NCI-H1436 treated with DMSO at 0.1 percent for 48 hours (cell line): Measurements from ENCODE around the gene MECP2.

Experiments
- DNase-seq: peaks from one replicate; lab custom pipeline; 2025; lab: John Stamatoyannopoulos, UW

MECP2 gene

DNA sequence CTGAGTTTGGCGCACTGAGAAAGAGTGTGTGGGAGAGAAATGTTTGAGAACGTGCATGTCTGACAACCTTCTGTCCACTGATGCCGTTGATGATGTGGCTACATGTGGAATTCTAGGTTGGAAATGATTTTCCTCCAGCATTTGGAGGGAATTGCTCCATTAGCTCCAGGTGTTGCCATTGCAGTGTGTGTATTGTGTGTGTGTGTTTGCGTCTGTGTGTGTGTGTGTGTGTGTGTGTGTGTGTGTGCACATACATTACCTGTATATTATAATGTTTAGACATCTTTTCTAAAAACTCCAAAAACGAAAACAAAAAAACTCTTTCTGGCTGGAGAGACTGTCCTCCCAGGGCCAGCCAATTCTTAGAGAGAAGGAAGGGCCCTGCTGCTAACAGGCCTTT, 18.2 kb upstream of the MECP2 start:
- no peak for DNase-seq

DNA sequence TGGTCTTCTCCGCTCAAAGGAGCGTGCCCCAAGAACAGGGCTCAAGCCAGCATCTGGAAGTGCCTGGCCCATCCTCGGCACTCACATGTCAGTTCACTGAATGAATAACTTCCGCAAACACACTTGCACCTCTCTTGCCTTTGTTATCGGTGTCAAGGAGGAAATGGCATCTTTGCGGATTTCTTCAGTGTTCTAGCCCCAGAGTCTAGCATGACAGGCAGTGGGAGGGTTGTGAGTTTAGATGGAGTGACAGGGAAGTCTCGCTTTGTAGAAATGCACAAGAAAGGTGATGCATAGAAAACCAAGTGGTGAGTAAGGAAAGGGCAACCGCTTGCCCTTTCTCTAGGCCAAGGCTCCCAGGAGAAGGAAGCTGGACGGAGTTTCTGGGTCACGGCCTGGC, 17.6 kb upstream of the MECP2 start:
- DNase-seq = no peak

DNA sequence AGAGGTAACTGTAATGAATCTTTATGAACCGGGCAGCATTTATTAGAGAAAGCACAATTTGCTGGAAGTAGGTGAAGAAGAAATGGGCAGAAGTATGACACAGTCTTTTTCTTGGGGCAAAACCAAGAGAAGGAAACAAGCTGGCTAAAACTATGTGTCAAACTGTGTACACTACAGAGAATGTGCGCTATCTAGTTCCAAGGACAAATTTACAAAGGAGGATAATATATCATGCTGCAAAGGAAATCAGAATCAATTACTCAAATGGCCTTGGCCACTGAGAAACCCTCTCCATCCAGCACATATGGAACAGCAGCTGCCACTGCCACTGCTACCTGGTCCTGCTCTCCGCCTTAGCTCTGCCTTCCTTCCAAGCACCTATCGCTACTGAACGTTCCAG, 17.1 kb upstream of the MECP2 start:
- DNase-seq = no peak

DNA sequence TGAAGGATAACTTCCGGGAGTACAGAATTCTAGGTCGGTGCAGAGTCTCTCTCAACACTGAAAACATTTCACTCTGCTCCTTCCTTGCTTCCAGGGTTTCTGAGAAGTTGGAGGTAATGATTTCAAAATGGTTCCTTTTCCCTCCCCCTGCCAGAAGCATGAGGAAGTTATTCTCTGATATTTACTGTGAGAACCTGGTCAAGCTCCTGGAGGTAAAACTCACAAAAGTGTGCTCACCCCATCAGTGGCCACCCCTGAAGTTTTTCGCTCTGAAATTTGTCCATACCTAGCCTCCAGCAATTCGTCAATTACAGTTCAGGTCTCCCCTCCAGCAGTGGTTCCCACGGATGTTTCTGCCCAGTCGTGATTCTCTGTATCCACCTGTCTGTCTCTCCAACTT, 16.2 kb upstream of the MECP2 start:
- no peak for DNase-seq

DNA sequence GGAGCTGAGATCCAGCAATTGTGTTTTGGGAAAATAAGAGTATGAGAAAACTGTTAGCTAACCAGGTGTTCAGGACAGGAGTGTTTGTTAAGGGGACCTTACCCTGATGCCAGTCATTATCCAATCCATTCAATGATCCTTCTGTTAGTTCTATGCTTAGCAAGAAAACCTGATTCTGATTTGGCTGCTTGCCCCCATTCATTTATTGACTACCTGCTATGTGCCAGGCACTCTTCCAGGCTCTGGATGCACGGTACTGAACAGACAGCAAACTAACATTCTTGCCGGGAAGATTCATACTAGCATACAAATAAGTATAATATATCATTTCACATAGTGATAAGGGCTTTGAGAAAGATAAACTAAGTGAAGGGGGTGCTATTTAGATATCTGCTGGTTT, 1.0 kb upstream of the MECP2 start:
- DNase-seq = no peak

DNA sequence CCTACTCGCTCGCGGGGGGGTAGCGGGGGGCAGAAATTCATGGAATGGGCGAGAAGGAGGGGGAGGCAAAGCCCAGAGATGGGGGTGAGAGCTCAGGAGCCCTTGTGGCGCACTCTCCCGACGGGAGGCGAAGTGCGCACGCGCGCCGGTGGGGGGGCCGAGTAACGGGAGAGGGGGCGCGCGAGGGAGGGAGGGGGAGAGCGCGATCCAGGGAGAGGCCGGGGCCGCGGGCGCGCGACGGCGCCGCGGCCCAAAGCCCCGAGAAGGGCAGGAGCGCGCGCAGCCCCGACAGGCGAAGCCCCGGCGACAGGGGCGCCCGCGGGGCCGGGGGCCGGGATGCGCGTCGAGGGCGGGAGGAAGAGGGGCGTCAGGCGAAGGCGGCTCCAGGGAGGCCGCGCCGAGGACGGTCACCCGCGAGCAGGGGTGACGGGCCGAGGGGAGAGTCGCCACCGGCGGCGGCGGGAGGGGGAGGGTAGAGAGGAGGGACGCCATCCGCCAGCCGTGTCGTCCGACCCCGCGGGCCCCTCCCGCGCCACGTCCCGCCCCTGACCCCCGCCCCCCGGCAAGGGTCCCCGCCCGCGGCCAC, 421 bp downstream of the MECP2 start:
- DNase-seq = peak; percentile 2

DNA sequence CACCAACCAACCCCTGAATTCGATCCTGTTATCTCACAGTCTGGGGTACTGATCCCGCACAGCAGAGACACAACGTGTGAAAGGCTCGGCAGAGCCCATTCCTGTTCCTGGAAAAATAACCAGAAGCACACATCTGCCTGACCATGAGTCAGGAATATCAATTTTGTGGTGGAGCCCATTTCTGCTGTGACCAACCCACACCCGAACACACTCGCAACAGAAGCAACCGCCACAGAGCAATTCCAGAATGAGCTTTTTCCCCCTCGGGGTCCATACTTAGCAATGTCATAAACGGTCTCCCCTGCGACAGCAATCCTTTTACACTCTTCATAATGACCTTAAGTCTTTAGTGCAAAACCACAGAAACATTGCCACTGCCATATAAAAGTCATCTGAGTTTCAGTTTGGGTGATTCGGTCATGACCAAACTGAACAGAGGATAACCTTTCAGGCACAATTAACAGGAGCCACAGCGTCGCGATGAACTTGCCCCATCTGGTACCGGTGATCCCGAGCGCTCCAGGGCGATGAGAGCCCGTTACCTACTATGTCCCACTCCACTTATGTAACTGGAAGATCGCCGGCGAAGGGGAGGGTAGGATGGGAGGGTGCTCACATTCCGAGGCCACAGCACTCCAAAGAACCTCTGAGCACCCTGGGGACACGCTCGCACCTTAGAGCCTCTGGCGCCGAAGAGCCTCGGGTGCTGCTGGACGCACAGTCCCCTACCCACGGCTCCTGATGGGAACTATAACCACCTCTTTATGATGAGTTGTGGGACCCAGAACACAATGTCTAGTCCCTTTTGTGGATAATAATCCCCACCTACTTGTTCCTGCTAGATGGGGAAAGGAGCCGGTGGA, 1.1 kb downstream of the MECP2 start:
- DNase-seq = no peak

DNA sequence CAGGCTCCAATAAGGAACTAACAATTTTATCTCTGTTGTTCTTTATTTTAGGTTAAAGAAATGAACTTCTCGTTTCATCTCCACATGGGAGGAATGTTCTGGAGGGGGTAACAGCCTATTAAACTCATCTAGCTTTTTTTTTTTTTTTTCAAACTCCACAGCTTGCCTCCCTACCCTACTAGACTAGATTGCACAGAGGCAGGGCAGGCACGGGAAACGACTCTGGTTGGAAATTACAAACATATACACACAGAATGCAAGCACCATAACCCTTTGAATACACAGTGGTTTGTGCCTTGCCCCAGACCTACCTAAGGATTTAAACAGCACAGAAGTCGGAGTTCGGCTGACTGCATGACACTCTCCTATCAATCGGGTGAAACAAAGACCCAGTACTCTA, 2.7 kb downstream of the MECP2 start:
- DNase-seq = no peak

DNA sequence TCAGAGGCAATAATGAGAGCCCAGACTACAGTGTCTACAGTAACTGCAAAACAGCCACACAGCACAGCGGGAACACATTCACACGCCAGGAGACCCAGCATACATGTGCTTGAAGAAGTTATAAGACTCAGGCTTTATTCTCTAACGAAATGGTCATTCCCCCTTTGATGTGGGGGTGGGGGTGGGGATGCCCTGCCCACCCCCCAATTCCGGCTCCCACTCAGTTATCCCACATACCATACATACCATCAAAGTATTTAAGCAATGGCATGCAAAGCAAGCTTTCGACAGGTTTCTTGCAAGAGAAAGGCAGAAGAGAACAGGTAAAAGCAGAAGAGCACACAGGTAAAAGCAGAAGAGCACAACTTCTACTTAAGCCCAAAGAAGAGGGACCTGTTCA, 3.6 kb downstream of the MECP2 start:
- no peak for DNase-seq

DNA sequence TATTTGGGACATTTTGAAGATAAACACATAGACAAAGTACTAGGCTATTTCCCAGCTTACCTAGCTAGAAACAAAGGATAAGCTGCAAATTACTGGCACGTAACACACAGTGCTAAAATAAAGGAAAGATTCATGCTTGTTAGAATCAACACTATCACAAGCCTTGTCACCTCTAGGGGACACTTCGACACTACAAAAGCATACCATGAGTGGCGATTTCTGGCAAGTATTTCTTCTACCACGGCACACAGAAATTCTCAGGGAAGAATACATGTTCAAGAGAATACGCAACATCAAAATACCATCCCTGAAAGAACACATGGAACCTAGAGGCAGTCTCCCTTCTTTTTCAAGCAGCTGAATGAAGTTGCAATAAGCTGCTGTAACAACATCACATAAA, 5.1 kb downstream of the MECP2 start:
- DNase-seq = no peak

DNA sequence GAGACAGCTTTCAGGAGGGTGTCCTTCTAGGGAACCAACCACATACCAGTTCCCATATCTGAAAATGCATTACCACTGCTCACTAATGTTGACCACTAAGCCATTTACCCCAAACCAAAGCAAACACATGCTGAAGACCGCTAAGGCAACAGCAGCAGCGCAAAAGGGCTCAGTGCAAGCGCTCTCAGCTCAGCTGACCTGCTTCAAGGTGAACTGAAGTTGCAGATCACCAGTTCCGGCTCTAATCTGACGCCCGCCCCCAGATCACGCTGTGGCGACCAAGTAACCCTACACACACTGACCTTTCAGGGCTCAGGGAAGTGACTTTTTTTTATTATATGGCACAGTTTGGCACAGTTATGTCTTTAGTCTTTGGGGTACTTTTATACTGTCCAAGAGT, 5.8 kb downstream of the MECP2 start:
- no peak for DNase-seq

DNA sequence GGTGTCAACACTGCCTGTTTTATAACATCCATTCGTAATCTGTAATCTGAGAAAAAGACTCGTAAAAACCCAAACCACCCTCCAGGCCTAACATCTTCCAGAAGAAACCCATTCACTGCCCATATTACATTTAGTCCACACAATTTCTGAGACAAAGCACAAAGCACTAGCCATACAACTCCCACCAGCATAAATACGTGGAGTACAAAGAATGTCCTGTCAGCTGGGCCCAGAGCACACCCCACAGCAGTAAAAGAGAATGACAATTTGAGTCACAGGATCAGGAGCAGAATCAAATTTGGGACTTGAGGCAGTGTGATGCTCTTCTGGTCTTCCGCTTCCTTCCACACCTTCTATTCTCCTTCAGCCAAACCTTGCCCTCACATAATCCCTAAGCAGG, 6.8 kb downstream of the MECP2 start:
- DNase-seq = no peak

DNA sequence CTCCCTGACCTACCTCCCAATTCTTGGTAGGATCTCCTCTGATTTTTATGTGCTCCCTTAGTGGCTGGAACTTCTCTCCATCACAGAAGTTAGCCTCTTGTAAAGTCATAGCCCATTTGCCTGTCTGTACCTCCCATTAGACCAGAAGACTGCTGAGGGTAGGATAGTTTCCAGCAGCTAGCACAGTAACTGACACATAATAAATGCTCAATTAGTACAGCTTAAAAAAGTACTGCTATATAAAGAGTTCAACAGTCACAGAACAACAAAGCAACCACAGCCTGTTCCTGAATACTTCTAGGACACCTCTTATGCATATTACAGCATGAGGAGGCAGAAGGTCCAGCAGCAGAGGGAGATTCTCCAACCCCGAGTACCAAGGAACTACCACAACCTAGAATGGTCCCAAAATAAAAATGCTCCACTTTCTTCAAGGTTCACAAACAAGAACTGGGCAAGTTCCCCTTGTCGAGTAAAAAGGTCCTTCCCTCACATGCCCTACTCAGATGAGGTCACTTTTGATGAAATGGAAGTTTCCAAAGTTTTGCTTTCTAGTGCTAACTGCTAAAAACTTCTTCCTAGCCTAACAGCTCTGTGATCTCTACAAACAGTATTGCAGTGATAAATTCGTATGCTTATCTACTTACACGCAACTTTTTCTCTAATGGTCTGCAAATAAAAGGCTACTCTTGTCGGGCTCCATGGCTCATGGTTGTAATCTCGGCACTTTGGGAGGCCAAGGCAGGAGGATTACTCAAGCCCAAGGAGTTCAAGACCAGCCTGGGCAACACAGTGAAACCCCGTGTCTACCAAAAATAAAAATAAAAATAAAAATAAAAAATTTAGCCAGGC, 12.8 kb downstream of the MECP2 start:
- no peak for DNase-seq

DNA sequence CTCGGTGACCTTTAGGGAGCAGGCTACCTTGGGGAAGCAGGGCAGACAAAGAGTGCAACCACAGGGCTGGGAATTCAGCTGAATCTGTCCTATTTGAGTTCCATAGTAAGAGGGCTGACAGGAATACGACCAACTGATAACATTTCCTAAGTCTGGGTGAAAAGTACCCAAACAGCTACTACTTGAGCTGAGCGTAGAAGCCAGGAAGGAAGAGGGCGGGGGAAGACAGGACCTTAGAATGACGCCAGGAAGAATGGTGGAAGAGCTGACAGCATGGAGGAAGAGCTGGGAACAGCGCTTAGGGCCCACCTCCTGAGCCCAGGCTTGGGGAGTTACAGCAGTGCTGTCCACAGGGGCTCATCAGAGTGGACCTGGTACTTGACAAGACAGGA, 14.4 kb downstream of the MECP2 start:
- DNase-seq = no peak

DNA sequence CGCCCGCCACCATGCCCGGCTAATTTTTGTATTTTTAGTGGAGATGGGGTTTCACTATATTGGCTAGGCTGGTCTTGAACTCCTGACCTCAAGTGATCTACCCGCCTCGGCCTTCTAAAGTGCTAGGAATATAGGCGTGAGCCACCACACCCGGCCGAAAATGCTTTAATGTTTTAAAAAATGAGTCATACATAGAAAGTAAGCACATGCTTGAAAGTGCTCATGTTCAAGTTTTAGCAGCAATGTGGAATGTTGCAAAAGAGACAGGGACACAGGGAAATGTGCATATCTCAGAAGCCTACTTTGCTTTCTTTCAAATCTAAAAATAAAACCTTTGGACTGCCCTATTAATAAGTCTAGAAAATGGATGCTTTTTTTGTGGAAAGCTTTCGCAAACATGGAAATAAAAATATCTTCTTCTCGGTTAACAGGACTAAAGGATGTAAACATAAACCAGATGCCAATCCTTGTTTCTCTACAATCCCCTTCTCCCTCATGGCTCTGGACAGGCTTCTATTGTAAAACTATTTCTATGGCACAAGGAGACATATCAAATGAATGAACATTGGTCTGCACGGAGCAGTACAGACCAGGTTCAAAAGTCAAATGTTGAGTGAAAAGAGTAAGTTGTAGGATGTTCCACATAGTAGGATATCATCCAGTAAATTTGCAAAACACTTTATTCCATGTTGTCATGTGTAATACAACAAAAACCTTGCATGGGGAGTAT, 15.0 kb downstream of the MECP2 start:
- DNase-seq = no peak

DNA sequence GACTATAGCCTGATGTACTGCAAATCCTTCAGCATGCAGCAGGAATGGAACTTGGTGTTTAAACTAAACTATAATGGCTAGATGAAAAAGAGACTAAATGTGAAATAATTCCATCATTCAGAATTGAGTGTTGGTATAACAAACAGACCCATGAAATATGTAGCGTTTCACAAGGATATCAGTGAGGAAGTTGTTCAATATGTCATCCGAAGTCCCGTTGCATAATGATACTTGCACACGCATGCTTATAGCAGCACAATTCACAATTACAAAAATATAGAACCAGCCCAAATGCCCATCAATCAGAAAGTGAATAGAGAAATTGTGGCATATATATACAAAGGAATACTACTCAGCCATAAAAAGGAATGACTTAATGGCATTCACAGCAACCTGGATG, 20.4 kb downstream of the MECP2 start:
- no peak for DNase-seq

DNA sequence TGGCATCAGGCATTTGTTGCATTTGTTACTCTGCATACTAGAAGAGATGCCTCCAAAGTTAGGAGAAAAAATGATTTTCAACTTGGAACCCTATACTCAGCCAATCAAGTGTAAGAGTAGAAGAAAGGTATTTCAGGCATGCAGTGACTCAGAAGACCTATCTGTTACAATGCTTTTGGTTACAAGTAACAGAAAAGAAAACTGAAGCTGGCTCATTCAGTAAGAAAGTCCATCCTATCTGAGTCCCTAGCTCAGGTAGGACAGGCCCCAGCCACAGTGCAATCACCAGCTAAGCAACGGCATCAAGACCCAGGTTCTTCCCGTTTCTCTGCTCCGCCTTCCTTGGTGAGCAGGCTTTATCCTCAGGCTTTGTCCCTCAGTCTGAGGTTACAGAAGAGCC, 23.3 kb downstream of the MECP2 start:
- no peak for DNase-seq

DNA sequence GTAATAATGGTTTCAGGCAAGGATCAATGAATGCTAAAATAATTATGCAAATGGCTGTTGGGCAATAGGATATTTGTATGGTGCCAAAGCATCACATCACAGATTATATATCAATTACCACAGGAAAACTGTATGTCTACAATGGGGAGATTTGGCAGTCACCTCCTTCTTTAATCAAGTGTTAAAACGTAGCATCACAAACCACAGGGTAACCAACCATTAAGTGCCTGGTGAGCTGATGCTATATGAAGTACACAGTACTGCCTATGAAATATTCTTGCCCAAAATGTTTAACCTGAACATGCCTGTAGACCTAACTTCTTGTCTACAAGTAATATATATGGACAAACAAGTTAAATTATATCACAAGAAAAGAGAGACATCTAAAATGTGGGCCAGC, 25.3 kb downstream of the MECP2 start:
- no peak for DNase-seq

DNA sequence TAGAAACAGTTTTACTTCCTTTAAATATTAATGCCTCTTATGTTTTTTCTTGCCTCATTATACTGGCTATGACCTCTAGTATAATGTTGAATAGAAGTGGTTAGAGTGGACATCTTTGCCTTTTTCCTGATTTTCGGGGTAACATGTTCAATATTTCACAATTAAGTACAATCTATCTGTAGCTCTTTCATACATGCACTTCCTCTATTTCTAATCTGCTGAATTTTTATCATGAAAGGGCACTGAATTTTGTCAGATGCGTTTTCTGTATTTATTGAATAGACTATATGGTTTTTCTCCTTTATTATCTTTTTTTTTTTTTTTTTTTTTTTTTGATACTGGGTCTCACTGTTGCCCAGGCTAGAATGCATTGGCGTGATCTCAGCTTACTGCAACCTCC, 29.0 kb downstream of the MECP2 start:
- no peak for DNase-seq

DNA sequence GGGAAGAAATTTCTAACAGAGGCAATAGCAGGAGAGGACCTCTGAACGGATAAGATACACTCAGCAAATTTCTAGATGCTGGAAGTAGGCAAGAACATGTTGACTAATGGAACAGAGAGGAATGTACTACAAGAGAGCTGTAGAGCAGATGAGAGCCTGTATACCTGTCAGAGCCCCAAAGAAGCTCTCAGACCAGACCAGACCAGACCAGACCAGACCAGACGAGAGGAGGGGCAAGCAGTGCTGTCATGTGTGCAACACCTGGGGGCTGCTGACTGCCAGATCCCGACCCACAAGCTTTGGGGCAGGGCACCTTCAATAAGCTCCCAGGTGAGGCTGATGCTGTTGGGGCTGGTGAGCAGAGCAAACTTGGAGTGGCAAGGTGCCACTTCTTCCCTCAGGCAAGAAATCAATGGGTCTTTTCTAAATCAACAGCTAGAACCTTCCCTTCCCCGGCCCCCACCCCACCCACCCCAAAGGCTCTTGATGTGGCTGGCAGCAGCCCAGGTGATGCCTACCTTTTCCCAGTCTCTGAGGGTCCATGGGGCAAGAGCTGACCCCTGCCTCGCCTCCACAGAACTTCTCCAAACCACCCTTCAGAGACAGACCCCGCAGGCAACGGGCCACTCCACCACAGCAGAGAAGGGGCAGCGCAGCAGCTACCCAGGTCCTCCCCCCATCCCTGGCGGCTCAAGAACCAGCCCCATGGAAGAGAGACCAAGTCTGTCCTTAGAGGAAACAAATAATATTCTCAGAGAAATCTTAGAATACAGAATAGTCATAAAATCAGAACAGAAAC, 32.7 kb downstream of the MECP2 start:
- DNase-seq = no peak

DNA sequence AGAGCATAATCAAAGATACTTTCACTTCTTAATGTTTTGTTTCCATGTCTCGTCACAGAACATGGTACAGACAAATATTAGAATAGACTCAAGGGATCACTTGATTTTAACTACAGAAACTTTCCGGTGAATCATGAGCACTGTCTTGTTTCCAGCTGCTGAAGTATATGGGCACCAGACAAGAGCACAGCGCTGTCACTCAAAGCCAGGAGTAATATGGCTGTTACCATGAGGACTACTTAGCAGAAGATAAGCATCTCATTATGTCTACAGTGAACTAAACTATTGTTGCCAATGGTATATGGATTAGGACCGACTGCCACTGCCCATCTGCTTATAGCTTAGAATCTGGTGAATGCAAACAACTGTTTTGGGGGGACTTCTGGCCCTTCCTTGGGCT, 34.3 kb downstream of the MECP2 start:
- DNase-seq = no peak

DNA sequence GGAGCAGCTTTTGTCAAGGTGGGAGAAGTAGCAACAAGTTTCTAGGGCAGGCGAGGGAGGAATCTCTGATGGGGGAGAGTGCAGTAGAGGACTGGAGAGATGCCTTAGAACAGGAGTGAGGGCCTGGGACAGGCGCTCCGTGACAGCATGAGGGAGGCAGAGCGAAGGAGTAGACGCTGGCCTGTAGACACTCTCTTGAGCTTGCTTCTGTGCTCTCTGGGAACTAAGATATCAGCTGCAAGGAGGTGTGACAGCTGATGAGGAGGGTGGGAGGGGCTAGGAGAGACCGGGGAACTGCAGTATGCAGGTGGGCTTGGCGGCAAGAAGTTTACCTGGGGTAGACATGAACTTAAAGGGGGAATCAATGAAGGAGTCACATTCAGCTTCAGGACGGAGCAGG, 35.7 kb downstream of the MECP2 start:
- no peak for DNase-seq
